GM12874 (cell line): ENCODE measurements around the gene EXOC2.

Experiments
- CTCF ChIP-seq: IDR thresholded peaks from 2 replicates; pipeline ENCODE4 v1.5.1; 2011; ENCODE audit warnings: low read depth, mild to moderate bottlenecking, control low read depth, low read length, moderate library complexity; ENCODE audit not compliant: insufficient read depth

Gene EXOC2

GRCh38 chr6:551405-551804 is 141.5 kb downstream of the EXOC2 start:
- TF ChIP-seq CTCF, result 0 out of 2 replicates have a peak, but pooled peaks have one; percentile 16

GRCh38 chr6:549906-550305 is 143.0 kb downstream of the EXOC2 start:
- TF ChIP-seq CTCF, result no peak

GRCh38 chr6:548517-548916 is 144.4 kb downstream of the EXOC2 start:
- no peak for TF ChIP-seq CTCF

GRCh38 chr6:548091-548490 is 144.8 kb downstream of the EXOC2 start:
- TF ChIP-seq CTCF, result no peak

- no peak for TF ChIP-seq CTCF
Observed at GRCh38 chr6:540490-540889, 152.4 kb downstream of the EXOC2 start.

- TF ChIP-seq CTCF, result no peak
Observed at GRCh38 chr6:537114-537513, 155.8 kb downstream of the EXOC2 start.

GRCh38 chr6:530425-530824 is 162.5 kb downstream of the EXOC2 start:
- no peak for TF ChIP-seq CTCF

GRCh38 chr6:528989-529388 is 163.9 kb downstream of the EXOC2 start:
- TF ChIP-seq CTCF, result no peak
